Astrocyte (in vitro differentiated cells and primary cell): ENCODE measurements around the gene MCF2L2.

ENCODE experiments used
- EZH2 ChIP-seq: IDR thresholded peaks from 2 replicates; pipeline ENCODE4 v1.6.1; 2012; ENCODE audit warnings: mild to moderate bottlenecking, low read length, inconsistent platforms; ENCODE audit not compliant: insufficient read depth
- TF ChIP-seq, protein P1 (sequence below): IDR thresholded peaks from 2 replicates; pipeline ENCODE4 v1.5.1; 2011; ENCODE audit warnings: low read depth, mild to moderate bottlenecking, inconsistent platforms, low read length, moderate library complexity; ENCODE audit not compliant: insufficient read depth

DNA sequence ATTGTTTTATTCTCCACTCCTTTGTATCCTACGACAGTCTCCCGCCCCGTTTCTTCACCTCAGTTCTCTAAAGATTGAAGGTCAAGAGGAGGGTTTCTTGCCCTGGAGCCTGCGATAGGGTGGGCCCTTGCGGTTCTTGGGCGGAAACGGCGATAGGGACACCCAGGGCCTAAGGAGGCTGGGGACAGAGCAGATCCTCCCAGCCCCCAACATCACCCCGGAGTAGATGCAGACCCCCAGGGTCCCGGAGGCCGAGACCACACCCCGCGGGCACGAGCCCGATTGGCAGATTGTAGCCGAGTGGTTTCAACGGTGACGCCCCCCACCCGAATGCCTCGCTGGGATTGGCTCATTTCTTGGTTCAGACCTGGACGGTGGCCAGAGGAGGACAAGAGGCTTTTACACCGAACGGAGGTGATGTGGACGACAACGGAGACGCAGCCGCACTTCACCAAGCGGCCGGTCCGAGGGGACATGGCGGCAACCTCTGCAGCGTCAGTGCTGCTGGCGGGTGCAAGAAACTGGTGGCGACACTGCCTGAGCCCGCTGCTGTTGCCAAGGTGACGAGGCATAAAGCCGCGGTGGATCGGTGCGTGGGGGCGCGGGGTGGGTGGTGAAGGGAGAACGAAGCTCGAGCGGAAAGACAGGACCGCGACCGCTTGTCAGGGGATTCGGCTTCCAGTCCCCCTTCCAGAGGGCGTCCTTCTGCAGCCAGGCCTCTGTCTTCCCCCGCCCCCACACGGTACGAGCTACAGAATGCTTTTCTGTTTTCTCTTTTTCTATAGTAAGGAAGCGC is 19.0 kb upstream of the MCF2L2 start:
- TF ChIP-seq, protein P1, sequence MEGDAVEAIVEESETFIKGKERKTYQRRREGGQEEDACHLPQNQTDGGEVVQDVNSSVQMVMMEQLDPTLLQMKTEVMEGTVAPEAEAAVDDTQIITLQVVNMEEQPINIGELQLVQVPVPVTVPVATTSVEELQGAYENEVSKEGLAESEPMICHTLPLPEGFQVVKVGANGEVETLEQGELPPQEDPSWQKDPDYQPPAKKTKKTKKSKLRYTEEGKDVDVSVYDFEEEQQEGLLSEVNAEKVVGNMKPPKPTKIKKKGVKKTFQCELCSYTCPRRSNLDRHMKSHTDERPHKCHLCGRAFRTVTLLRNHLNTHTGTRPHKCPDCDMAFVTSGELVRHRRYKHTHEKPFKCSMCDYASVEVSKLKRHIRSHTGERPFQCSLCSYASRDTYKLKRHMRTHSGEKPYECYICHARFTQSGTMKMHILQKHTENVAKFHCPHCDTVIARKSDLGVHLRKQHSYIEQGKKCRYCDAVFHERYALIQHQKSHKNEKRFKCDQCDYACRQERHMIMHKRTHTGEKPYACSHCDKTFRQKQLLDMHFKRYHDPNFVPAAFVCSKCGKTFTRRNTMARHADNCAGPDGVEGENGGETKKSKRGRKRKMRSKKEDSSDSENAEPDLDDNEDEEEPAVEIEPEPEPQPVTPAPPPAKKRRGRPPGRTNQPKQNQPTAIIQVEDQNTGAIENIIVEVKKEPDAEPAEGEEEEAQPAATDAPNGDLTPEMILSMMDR = no peak
- no peak for TF ChIP-seq EZH2
